BJ (cell line): ENCODE results near the gene GSE1. TPM values are rescaled to one million over a fixed set of nuclear protein-coding genes. Genes with fewer than 3 reads are reported as not detected.

Experiments used
- CTCF ChIA-PET: fragments of 350-600 bp; formaldehyde crosslinking; extraction: SDS; loops from one replicate; lab custom pipeline; 2021; ENCODE audit warnings: antibody characterized with exemption, inconsistent platforms; lab: Yijun Ruan, JAX
- POLR2A ChIA-PET: fragments of 300-600 bp; sonication (Branson Sonifier 250); formaldehyde crosslinking; extraction: SDS; loops from one replicate; lab custom pipeline; 2021; ENCODE audit warnings: antibody characterized with exemption; lab: Charles Lee
- DNase-seq: peaks from one replicate; pipeline ENCODE4 v3.0.0-alpha.2; 2011; ENCODE audit warnings: low read depth
- H3K27me3 ChIP-seq: 2 replicates; pipeline ENCODE4 v1.6.0; 2011; ENCODE audit warnings: low read length; ENCODE audit not compliant: control insufficient read depth, insufficient read depth
- H3K36me3 ChIP-seq: 2 replicates; pipeline ENCODE4 v1.5.1; 2011; ENCODE audit warnings: low read length; ENCODE audit not compliant: control insufficient read depth, insufficient read depth
- H3K4me3 ChIP-seq: 2 replicates; pipeline ENCODE4 v1.5.1; 2011; ENCODE audit warnings: low read depth, mild to moderate bottlenecking, control low read depth, low read length
- polyA plus RNA-seq: library from polyadenylated mRNA; depleted of rRNA; stranded (reverse); fragments of >200 nt; gene quantifications from 2 replicates; pipeline ENCODE4 v1.2.3, GENCODE V29; 2011
- TF ChIP-seq, protein P1 (sequence below): IDR thresholded peaks from 2 replicates; pipeline ENCODE4 v1.5.1; 2011; ENCODE audit warnings: low read depth, mild to moderate bottlenecking, control low read depth, inconsistent platforms, low read length, moderate library complexity; ENCODE audit not compliant: insufficient read depth

Gene GSE1
- polyA plus RNA-seq, 1 experiment: 16.2 TPM

DNA sequence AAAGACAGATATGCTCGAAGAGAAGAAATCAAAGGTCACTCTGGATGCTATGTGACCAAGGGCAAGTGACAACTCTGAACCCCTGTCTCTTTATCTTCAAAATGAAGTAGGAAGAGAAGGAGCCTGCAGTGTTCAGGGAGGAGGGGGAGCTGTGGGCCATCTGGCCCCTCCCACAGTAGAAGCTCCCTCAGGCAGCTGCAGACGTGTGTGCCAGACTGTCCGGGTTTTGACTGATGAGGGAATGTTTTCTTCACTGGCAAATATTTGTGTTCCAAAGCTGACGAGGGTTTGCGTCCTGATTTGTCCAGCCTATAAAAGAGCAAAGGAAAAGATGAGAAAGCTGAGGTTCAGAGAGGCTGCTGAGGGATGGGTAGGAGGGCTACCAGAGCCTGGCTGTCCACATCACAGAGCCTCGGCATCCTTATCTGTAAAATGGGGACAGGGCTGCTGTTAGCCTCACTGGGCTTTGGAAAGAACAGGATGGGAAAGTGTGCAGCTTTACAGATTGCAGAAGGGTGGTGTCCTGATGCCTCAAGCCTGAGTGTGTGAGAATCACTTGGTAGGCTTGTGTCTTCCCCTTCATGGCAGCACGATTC lies 77.4 kb downstream of the GSE1 start:
- no peaks in the 10 kb centered on the region for H3K36me3 ChIP-seq
- no peak overlapping the region for H3K4me3 ChIP-seq
- H3K27me3 ChIP-seq: peaks cover under 1% of the 10 kb centered on the region
- DNase-seq: no peak
- TF ChIP-seq, protein P1, sequence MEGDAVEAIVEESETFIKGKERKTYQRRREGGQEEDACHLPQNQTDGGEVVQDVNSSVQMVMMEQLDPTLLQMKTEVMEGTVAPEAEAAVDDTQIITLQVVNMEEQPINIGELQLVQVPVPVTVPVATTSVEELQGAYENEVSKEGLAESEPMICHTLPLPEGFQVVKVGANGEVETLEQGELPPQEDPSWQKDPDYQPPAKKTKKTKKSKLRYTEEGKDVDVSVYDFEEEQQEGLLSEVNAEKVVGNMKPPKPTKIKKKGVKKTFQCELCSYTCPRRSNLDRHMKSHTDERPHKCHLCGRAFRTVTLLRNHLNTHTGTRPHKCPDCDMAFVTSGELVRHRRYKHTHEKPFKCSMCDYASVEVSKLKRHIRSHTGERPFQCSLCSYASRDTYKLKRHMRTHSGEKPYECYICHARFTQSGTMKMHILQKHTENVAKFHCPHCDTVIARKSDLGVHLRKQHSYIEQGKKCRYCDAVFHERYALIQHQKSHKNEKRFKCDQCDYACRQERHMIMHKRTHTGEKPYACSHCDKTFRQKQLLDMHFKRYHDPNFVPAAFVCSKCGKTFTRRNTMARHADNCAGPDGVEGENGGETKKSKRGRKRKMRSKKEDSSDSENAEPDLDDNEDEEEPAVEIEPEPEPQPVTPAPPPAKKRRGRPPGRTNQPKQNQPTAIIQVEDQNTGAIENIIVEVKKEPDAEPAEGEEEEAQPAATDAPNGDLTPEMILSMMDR: no peak
- CTCF ChIA-PET: interaction anchor here (0.9 to 1.5 kb wide), 4 partner anchors 15 to 36 kb away, joined by 3 to 4 read pairs (median 4); no protein-coding TSS in a partner anchor
- POLR2A ChIA-PET: no interaction called here

DNA sequence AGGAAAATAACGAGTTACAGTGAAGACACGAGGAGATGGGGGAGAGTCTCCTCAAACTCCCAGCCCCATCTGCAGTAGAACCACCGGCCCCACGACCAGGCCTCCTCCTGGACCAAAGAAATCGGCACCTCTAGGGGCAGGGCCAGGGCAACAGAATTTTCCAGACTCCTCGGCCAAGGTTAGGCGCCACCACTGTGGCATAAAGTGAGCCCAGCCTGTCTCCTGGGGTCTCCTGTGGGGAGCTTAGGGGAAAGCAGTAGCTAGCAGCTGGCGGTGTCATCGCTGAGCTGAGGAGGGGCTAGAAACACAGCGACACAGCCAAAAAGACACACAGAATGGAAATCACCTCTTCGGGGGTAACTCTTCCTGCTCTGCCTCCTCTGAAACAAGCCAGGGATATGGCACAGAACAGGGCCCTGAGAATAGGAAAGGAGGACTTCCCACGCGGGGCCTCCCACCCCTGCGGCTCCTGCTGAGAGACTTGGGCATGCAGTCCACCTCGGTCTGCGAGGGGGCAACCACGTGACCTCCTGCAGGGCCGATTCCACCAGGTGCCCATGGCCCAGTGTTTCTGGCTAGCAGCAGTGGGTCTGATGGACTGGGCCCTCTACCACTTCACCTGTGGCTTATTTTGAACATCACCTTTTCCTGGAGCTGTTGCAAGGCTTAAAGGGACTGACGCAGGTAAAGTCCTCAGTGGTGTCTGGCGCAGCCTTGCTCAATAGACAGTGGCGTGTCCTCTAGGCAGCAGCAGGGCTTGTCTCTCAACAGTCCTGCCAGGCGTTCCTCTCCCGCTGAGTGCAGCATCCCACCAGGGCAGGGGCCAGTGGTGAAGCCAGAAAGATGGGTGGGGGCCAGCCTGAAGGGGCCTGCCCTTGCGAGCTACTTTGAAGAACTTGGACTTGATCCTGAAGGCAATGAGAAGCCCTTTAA lies 82.3 kb downstream of the GSE1 start:
- no peak for DNase-seq
- CTCF ChIA-PET: interaction anchor here (0.7 kb wide), 1 partner anchor 21 kb away, joined by 3 read pairs; no protein-coding TSS in a partner anchor
- peaks cover 11% of the 10 kb centered on the region for H3K27me3 ChIP-seq
- POLR2A ChIA-PET: no interaction called here
- H3K36me3 ChIP-seq: no peaks in the 10 kb centered on the region
- no peak overlapping the region for H3K4me3 ChIP-seq
- TF ChIP-seq, protein P1: no peak

DNA sequence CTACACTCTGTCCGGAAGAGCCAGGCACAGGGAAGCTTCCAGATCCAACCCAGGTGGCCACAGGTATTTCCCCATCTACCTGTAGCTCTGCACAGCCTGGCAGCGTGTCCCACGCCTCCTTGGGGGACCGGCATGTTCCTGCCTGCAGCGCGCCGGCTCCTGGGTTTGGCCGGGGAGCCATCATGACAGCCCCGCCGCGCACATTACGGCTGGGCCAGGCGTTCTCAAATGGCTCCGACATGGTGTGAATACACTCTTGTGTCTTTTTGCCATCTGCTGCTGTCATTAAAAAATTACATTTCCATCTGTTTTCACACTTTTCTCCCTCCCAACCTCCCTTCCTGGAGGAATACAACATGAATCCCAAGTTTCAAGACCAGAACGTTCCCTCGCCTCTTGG lies 83.7 kb downstream of the GSE1 start:
- Histone ChIP-seq H3K4me3 (no peak overlapping the region), H3K36me3 (no peaks in the 10 kb centered on the region), H3K27me3 (peaks cover 11% of the 10 kb centered on the region)
- CTCF ChIA-PET: interaction anchor here (1.0 kb wide), 1 partner anchor 124 kb away, joined by 3 read pairs; no protein-coding TSS in a partner anchor
- TF ChIP-seq, protein P1: no peak
- POLR2A ChIA-PET: no interaction called here
- no peak for DNase-seq

DNA sequence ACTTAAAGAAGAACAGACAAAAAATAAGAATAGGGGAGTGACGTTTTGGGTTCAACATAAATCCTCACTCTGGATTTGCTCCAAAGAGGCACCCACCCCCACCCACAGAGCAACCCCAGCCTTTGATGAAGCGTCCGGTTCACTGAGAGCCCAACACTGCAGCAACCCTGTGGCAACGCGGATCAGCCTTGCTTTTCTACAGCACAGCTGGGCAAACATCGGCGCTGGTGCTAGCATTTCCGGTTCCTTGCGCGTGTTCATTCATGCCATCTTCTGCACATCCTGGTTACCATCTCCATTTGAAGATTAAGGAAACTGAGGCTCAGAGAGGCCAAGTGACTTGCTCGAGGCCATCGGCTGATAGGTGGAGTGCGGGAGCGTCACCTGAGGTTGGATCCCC lies 84.3 kb downstream of the GSE1 start:
- Histone ChIP-seq H3K27me3 (peaks cover 11% of the 10 kb centered on the region), H3K4me3 (no peak overlapping the region), H3K36me3 (no peaks in the 10 kb centered on the region)
- TF ChIP-seq, protein P1: no peak
- DNase-seq: no peak
- ChIA-PET POLR2A (no interaction called here), CTCF (interaction anchor here (1.2 kb wide), 1 partner anchor 21 kb away, joined by 5 read pairs; no protein-coding TSS in a partner anchor)

DNA sequence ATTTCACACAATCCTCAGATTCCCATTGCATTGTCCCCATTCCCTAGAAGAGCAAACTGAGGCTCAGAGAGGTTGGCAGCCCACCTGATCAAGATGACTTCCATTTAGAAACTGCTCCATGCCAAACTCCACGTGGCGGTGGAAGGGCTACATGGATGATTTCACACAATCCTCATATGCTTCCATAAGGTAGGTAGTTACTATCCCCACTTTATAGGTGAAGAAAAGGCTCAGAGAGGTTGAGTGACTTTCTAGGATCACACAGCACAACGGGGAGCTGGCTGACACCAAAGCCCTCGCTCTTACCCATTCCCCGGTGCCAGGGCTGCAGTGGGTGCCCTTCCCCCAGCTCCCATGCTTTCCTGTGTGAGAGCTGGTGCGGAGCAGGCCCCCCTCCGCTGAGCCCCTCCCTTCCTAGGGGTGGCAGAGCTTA lies 85.4 kb downstream of the GSE1 start:
- Histone ChIP-seq H3K27me3 (peaks cover 11% of the 10 kb centered on the region), H3K36me3 (no peaks in the 10 kb centered on the region), H3K4me3 (no peak overlapping the region)
- ChIA-PET CTCF (interaction anchor here (0.6 to 1.2 kb wide), 3 partner anchors 9 to 20 kb away, joined by 3 to 5 read pairs (median 3); no protein-coding TSS in a partner anchor), POLR2A (no interaction called here)
- TF ChIP-seq, protein P1: no peak
- no peak for DNase-seq
